Measurements from ENCODE around the gene TGFBRAP1.

Gene TGFBRAP1, protein sequence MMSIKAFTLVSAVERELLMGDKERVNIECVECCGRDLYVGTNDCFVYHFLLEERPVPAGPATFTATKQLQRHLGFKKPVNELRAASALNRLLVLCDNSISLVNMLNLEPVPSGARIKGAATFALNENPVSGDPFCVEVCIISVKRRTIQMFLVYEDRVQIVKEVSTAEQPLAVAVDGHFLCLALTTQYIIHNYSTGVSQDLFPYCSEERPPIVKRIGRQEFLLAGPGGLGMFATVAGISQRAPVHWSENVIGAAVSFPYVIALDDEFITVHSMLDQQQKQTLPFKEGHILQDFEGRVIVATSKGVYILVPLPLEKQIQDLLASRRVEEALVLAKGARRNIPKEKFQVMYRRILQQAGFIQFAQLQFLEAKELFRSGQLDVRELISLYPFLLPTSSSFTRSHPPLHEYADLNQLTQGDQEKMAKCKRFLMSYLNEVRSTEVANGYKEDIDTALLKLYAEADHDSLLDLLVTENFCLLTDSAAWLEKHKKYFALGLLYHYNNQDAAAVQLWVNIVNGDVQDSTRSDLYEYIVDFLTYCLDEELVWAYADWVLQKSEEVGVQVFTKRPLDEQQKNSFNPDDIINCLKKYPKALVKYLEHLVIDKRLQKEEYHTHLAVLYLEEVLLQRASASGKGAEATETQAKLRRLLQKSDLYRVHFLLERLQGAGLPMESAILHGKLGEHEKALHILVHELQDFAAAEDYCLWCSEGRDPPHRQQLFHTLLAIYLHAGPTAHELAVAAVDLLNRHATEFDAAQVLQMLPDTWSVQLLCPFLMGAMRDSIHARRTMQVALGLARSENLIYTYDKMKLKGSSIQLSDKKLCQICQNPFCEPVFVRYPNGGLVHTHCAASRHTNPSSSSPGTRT

DNA sequence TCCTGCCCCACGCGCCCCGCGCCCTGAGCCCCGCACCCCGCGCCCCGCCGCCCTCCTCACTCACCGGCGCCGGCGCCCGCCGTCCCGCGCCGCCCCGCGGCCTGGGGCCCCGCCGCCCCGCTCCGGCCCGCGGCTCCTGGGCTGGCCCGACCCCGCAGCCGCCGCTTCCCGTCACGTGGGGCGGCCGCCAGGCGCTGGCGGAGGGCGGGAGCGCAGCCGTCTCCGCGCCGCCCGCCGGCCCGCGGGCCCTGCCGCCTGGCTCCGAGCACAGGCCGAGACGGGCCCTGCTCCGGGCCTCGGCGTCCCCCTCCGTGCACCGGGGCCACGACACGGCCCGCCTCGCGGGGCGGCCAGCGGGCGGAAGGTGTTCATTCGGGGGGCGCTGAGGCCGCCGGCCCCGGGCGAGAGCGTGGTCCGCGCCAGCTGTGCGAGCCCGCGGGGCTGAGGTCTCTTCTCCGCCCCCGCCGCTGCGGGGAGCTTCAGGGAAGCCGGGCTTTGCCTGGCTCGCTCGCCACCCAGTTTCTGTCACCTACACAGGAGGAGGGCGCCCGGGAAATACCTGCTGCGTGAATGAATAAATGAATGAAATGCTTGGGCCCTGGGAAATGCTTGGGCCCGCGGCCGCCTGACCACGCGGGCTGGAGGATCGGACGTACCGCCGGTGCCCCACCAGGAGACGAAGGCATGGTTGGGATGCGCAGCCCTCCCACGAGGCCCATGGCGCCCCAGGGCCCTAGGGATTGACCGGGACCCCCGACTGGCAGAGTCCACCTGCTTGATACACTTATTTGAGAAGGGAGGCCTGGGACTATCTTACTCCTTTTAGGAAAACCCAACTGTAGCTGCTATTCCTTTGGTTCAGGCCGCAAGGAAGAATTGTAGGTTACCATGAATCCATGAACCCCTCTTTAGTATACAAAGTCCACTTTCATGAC is at the start of gene TGFBRAP1:
TGFBRAP1 (minus strand) TSS at position 175 of the 935 bp plus-strand sequence. CDS start 21,434 bp downstream, outside the sequence.
- DNase-seq = peak; percentile 43 to 52

DNA sequence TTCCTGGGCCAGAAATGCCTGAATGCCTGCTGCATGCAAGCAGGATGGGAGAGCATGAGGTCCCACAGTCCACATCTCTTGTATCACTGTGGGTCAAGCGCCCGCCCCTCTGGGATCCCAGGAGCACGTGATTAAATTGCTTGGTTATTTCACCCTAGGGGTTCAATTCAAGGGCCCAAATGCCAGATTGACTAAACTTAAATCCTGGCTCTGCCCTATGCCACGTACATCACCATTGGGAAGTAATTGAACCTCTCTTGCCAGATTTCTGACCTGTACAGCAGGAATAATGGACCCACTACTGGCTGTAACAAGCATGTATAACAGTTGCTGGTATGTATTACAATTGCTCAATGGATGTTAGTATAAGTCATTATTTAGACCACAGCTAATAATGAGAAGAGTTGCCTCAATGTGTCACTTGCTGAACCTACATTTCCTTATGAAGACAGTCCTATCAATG is 49.4 kb upstream of the TGFBRAP1 start:
- no peak for DNase-seq

DNA sequence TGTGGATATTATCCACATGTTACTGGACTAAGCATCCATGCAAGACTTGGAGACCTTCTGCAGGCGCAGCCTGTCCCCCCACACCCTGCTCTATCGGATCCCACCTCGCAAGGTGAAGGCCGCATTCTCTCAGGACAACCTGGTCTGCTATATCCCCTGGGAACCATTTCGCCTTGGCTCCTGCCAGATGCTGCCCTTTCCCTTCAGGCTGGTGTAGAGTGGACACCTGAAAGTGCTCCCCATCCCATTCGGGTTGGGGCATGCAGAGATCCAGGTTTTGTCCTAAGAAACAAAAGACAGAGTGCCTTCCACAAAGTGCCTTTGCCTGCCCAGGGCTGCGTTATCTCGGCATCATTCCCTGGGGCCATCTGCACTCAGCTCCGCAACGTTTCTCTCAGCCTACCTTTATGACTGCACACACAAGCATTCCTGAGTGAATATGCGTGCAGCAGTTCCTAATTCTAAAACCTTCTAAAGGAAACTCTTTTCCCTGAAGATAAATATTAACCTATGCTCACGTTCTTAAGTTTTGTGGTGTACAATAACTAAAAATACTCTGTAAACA is 48.8 kb upstream of the TGFBRAP1 start:
- no peak for DNase-seq

DNA sequence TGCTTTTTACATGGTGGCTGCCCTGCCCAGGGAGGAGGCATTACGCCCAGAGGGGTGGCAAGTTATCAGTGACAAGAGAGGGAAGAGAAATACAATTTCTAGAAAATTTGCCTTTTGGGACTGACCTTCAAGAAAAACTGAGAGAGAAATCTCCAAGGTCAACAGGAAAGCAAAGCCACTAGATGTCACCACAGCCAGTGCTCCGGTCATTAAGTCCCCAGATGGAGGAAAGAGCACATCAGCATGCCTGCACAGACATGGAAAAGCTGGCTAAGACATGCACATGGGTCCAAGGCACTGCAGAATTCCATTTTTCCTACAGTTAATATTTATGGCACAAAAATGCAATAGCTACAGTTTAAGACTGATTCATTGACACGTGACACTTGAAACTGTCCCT is 48.3 kb upstream of the TGFBRAP1 start:
- DNase-seq = no peak

DNA sequence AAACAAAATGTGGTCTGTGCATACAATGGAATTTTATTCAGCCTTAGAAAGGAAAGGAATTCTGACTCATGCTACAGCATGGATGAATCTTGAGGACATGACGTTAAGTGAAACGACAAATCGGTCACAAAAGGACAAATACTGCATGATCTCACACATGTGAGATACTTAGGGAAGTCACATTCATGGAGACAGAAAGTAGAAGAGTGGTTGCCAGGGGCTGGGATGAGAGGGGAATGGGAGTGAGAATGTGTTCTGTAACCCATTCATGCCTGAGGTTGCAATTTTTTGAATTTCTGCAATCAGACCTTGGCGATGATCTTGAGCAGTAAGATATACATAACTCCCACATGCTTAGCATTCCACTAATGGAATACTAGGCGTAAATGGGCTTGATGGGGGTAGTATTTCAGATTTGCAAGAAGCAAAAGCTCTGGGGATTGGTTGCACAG is 47.3 kb upstream of the TGFBRAP1 start:
- no peak for DNase-seq

DNA sequence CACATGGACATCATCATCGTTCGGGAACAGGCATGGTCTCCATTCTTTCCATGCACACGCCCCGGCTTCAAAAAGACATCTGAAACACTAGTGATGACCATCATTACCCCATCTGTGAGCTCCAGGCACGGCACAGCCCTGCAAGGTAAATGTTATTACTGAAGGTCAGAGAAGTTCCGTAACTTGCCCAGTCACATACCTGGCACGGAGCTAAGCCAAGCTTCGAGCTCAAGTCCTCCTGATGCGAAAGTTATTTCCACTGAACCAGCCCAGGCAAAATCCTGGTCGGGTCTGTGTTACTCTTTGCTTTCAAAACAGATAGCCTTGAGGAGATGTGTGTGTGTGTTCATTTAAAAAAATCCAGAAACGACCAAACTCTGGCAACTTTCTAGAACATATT is 46.5 kb upstream of the TGFBRAP1 start:
- no peak for DNase-seq

DNA sequence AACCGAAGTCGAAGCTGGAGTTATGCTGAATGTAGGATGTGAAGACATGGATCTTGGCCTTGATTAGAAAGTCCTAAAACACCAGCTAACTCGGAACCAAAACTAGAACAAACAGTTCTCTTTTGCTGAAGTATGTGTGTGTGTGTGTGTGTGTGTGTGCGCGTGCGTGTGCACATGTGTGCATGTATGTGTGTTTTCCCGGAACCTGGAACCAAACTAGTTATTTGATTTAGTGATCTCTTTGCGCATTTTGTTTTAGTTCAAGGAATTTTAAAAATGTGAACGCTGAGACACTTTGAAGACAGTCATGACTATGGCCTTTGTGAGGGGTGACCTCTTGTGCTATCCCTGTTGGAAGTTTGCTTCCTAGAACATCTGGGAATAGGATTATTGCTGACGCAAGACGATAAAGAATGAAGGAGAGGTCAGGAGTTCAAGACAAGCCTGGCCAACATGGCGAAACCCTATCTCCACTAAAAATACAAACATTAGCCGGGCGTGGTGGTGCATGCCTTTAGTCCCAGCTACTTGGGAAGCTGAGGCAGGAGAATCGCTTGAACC is 45.5 kb upstream of the TGFBRAP1 start:
- DNase-seq = no peak

DNA sequence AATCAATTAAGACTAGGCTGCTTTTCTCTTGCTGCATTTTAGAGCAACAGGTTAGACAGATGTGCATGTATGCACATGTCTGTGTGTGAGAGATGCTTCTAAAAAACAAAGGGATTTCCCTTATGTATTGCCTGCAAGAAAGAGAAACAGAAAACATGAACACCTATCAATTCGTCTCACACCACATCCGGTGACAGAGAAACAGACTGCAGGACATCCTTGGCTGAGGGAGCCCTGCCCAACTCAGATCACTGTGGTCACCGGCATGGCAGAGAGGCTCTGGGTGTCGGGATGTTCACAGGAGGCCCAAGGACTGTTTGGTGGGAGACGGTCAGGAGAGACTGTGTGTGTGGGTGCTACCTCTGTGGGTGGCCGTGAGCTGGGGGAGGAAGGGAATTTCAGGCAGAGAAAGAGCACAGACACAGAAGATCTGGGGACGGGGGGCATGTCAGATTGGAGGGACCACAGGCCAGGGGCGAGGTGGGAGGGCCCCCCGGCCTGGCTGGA is 44.4 kb upstream of the TGFBRAP1 start:
- no peak for DNase-seq

DNA sequence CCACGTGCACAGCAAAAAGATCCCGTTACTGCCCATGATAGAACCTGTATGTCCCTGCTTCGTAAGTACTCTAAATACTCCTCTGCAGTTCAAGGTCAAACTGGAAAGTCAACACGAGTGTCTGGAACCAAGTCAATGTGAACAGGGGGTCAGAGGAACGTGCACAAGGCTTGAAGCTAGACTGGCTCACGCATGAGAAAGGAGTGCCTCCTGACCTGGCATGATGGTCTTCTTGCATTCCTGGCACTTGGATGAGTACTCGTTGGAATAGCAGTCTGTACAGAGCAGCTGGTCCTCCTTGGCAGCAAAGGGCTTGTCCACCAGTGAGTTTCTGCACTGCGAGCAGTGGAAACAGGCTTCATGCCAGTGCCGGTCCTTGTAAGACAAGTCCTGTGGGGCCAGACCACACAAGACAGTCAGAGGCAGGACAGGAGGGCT is 43.8 kb upstream of the TGFBRAP1 start:
- no peak for DNase-seq

DNA sequence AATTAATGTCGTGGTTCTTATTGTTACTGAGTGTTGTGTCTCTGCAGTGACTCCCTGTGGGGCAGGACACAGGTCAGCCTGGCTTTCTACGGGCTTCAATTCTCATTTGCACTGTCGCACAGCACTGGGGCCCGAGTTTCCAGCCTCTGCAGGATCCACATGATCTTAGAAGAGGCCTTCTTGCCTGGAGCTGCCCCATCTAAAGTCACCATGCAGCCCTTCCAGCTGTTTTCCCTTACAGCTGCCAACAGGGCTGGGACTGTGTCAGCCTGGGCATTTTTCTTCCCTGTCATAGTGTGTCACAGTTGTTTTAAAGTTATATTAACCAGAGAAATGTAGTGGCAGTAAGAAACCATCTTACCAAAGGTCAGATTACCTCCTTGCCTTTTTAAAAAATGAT is 42.3 kb upstream of the TGFBRAP1 start:
- no peak for DNase-seq

DNA sequence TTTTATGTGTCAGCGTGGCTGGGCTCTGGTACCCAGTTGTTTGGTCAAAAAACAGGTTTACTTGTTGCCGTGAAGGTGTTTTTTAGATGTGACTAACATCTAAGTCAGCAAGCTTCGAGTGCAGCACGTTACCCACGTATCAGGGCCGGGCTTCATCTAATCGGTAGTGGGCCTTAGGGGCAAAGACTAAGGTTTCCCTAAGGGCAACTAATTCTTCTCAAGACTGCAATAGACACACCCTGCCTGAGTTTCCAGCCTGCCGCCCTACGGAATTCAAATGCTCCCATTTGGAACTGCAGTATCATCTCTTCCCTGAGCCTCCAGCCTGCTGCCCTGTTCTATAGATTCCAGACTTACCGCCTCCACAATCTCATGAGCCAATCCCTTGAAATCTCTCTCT is 41.6 kb upstream of the TGFBRAP1 start:
- no peak for DNase-seq

DNA sequence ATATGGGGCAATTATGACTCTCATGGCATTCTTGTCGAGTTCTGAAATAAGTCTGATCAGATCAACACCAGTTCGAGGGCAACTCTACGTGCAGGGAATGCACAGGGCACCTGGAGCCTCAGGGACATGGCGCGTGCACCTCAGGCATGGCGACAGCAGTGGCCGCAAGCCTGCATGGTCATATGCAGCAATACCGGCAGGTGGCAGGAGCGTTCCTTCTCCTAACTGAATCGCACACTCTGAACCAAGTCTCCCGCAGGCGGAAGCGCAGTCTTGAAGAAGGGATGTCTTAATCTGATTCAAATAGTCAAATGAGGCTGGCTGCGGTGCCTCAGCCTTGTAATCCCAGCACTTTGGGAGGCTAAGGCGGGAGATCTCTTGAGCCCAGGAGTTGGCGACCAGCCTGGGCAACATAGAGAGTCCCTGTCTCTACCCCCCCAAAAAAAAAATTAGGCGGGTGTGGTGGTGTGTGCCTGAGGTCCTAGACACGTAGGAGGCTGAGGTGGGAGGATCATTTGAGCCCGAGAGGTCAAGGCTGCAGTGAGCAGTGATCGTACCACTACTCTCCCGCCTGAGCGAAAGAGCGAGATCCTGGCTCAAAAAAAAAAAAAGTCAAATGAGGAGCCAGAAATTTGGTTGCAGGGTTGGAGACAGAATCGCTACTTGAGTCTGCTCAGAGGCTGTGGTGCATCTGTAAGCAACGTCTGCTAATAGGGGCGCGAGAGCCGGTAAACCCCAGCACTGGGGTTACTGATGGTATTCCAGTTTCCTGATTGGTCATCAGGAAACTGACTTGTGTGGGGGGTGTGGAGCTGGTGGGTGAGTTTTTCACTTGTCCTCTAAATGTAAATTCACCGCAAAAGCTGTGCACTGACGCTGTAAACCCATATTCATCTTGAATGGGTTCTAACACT is 40.5 kb upstream of the TGFBRAP1 start:
- peak; percentile 81 to 86 for DNase-seq

DNA sequence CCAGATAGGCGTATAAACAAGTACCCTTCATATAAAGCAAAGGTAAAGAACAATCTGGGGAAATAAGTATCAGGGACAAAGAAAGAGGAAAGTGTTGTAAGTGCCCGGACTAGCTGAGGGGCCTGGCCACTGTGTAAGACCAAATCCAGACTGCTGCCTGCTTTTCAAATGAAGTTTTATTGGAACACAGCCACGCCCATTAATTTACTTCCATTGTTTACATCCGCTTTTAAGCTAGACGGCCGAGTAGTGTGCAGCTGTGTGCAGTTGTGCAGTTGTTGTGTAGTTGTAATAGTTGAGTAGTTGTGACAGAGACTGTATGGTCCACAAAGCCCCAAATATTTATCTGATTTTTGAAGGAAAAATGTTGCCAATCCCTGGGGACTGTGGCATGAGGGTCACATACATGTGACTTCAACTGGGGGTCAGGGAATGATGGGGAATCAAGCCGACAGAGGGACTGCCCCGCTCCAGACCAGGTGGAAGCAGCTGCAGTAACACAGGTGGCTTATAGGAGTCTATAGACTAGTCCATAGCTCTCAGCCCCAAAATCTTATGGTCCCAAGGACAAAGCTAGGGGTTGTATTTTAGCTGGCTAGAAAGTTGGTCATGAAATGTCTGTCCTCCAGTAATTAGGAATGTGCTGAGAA is 39.3 kb upstream of the TGFBRAP1 start:
- no peak for DNase-seq

DNA sequence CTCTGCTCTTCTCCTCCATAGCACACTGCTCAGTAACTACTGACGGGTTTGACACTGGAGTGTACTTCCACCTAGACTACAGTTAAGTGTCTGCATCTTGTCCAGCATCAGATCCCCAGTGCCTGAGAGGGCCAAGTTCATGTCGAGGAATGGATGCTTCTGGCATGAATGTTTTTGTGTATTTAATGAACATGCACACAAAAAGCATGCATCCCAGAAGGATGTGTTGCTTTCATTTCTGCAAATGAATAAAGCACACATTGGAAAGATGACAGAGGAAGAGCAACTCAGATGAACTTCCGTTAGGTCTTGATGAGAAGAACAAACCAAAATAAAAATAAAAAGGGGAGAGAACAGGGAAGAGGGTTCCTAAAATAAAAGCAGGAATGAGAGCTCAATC is 35.7 kb upstream of the TGFBRAP1 start:
- DNase-seq = no peak

DNA sequence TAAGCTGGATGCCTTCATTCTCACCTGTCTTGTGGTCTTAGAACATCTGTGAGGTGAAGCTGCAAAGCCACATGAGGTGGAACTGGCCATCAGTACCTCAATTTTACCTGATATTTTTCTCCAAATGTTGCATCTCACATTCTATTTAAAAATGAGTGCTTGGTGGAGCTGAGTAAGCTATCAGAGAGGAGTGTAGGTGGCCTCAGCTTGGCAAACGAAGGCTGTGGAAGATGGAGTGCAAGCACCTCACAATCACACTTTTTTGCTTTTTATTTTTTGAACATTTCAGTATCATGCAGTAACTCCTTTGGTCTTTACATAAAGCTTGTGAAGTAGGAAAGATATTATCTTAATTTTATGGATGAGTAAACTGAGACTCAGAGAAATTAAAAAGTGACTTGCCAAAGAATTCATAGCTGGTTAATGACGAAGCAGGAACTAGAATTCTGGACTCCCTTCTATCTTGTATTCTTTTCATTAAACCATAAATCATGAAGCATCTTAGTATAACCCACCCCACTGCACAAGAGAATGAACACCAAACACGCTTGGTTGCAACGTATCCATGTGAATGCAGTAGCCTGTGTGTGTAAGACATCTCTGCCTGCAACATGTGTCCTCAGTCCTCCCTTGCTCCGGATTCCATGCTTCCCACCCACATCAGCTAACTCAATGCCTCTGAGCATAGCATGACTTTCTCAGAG is 35.1 kb upstream of the TGFBRAP1 start:
- DNase-seq = no peak

DNA sequence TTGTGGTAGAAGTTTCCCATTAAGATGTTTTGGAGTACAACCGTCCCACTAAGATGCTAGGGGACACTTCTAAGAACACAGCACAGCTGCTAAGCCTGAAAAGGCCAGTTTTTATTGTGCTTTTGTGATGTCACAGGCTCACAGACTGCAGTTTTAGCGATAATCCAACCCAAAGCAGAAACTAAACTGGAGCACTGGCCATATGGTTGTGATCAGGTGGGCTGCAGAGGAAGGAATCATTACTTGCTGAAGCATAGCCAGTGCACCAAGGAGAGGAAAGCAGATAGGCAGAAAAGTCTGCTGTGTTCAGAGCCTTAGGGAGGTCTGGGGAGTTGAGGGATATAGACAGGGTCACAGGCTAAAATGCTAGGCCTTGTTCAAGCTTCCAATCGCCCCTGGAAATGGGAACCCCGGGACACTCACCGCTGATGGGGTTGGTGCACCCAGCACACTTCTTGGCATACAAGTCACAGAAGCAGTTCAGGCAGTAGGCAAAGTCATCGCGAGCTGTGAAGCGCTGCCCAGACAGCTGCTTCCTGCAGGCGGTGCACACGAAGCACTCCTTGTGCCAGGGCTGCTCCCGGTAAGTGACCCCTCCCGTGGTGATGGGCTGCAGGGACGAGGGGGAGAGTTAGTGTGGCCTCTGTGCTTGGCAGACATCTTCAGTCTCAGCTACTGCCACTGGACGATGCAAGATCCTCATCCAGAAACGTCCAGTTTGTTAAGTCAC is 33.5 kb upstream of the TGFBRAP1 start:
- no peak for DNase-seq

DNA sequence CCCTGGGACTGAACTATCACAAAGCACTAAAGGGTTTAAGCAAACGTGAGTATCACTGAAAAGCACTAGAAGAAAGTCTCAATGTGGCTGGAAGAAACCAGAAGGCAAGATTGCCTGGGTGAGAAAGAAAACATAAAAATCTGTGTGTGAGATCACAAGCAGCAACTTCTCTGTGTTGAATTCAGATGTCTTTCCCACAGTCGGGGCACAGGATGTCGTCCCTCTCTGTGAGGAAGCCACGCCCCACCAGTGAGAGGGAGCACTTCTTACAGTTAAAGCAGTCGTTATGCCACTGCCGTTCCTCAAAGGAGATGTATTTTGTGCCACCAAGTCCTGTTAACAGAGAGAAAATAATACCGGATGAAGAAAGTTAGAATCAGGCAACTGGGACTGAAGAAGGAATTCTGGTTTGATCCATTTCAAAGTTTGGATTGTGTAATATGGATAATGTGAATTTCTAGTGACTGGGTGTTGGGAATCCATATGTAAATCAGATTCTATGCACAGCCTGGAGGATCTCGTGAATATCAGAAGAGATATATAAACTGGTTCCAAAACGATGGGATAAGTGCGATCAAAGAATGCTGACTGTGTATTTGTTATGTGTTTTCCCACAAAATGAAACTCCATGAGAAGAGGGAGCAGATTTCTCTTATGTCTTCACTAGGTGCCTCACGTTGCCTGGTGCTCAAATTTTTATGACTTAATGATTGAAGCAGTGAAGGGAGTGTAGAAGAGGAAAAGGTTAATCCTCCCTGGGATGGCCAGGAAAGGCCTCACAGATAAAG is 31.8 kb upstream of the TGFBRAP1 start:
- DNase-seq = peak; percentile 10 to 27

DNA sequence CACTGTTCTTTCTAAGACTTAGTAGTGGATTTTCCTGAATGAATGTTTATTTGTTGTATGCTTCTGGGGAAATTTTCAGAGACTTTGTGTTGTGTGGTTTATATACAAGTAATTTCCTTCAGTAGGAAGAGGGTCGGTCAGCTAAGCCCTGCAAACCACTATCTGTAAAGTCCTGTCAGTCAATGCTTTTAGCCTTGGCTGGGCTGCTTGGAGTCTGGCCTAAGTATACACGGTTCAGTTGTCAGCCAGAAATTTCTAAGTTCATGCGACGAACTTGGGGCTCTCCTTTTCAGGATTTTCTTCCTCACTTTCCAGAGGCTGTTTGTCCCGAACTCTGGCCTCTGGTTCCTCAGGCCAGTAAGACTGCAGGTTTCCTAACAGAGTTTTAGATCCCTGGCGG is 29.1 kb upstream of the TGFBRAP1 start:
- DNase-seq = no peak

All from activated CD4-positive, alpha-beta T cell treated with anti-CD3 and anti-CD28 coated beads for 4 hours (primary cell).